LNCaP clone FGC (cell line): ENCODE data around the gene MYOF.

Experiments
- DNase-seq: peaks from one replicate; pipeline ENCODE4 v3.0.0-alpha.2; 2011; ENCODE audit warnings: low read depth
- H3K4me3 ChIP-seq: 2 replicates; pipeline ENCODE4 v1.5.1; 2011; ENCODE audit warnings: mild to moderate bottlenecking, low read depth, low read length, control low read depth
- CTCF ChIP-seq: IDR thresholded peaks from 2 replicates; pipeline ENCODE4 v1.5.1; 2012; ENCODE audit warnings: mild to moderate bottlenecking; ENCODE audit not compliant: control insufficient read depth, insufficient read depth; ENCODE audit errors: extremely low read depth

The MYOF gene

DNA sequence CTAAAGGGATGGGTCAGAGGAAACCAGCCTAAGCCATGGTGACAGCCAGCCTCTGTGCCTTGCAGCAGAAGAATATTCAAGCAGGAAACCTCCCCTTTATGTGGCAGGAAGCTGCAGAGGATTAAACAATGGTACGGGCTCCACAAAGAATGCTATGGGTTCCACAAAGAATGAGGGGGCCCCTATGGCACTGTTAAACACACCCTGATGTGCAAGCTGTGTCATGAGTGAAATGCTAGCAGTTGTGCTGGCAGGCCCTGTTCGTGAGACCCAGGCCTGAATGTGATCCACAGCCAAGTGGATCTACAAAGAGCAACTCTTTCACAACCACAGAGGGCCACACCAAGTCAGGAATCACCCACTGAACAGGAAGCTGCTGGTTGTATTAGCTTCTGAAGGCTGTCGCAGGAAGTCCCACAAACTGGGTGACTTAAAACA, 68.9 kb downstream of the MYOF start:
- no peak for DNase-seq
- TF ChIP-seq CTCF = no peak
- H3K4me3 ChIP-seq = no peak overlapping the region

DNA sequence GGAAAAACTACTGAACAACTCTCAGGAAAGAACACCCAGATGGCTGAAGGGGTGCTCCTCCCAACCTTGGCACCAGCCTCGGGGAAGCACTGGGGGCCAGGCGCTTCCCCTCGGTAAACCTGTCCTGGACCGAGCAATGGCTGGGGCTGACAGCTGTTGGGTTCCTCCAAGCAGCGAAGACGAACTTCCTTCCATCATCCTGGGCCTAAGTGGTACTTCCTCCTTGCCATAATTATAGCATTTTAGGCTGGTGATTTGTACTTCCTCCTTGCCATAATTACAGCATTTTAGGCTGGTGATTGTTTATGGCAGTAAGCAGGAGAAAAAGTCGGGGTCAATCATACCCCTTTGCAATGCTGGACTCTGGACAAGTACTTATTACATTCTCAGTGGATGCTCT, 69.3 kb downstream of the MYOF start:
- no peak overlapping the region for H3K4me3 ChIP-seq
- no peak for TF ChIP-seq CTCF
- no peak for DNase-seq

GRCh38 chr10:93410697-93411348, 71.3 kb downstream of the MYOF start:
- no peak for DNase-seq

GRCh38 chr10:93408783-93409182, 73.4 kb downstream of the MYOF start:
- no peak for TF ChIP-seq CTCF
- H3K4me3 ChIP-seq = no peak overlapping the region
- DNase-seq = no peak

More at GRCh38 chr10:93410697-93411348, 71.3 kb downstream of the MYOF start:
- no peak overlapping the region for H3K4me3 ChIP-seq
- TF ChIP-seq CTCF = no peak

- no peak for TF ChIP-seq CTCF
- H3K4me3 ChIP-seq = no peak overlapping the region
- DNase-seq = no peak
These were observed 75.6 kb downstream of the MYOF start for GRCh38 chr10:93406364-93407145.

DNA sequence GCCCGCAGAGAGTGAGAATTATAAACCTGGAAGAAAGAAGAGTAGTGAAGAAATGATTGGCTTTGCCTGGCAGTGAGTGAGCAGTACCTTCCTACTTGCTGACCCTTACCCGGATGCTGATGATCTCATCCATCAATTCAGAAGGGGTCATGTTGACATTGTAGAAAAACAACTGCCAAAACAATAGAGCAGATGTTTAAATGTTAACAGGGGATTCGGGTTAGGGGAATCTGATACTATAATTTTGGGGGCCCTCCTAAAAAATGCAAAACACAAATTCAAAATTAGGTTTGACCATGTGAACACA, 78.1 kb downstream of the MYOF start:
- no peak for TF ChIP-seq CTCF
- H3K4me3 ChIP-seq = no peak overlapping the region
- no peak for DNase-seq
